KOPT-K1 (cell line): ENCODE measurements around the gene EMILIN1.
"Not testable (repeated sequence)": the region's sequence is repeated elsewhere in the genome, so short reads cannot be mapped to it uniquely, and the experiment has no call there.

Experiments
- H3K27ac ChIP-seq: fragments of 200-600 bp; sonication (generic); 2 replicates; pipeline ENCODE4 v1.5.1; 2016; ENCODE audit warnings: antibody characterized with exemption, mild to moderate bottlenecking, low read depth, low read length; ENCODE audit not compliant: poor library complexity, severe bottlenecking
- H3K36me3 ChIP-seq: fragments of 200-600 bp; sonication (generic); 2 replicates; pipeline ENCODE4 v1.5.1; 2017; ENCODE audit warnings: antibody characterized with exemption, mild to moderate bottlenecking, low read length, moderate library complexity; ENCODE audit not compliant: insufficient read depth
- H3K9me3 ChIP-seq: fragments of 200-600 bp; sonication (generic); 2 replicates; pipeline ENCODE4 v1.5.1; 2017; ENCODE audit warnings: antibody characterized with exemption, low read length, mild to moderate bottlenecking; ENCODE audit not compliant: insufficient read depth, poor library complexity, severe bottlenecking

The EMILIN1 gene

DNA sequence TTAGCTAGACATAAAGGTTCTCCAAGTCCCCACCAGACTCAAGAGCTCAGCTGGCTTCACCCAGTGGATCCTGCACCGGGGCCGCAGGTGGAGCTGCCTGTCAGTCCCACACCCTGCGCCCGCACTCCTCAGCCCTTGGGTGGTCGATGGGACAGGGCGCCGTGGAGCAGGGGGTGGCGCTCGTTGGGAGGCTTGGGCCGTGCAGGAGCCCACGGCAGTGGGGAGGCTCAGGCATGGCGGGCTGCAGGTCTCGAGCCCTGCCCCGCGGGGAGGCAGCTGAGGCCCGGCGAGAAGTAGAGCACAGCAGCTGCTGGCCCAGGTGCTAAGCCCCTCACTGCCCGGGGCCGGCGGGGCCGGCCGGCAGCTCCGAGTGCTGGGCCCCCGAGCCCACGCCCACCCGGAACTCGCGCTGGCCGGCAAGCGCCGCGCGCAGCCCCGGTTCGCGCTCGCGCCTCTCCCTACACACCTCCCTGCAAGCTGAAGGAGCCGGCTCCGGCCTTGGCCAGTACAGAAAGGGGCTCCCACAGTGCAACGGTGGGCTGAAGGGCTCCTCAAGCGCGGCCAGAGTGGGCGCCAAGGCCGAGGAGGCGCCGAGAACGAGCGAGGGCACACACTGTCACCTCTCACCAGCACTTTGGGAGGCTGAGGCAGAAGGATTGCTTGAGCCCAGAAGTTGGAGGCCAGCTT lies 33.1 kb downstream of the EMILIN1 start:
- not testable (repeated sequence) for H3K36me3 ChIP-seq, H3K9me3 ChIP-seq, H3K27ac ChIP-seq

DNA sequence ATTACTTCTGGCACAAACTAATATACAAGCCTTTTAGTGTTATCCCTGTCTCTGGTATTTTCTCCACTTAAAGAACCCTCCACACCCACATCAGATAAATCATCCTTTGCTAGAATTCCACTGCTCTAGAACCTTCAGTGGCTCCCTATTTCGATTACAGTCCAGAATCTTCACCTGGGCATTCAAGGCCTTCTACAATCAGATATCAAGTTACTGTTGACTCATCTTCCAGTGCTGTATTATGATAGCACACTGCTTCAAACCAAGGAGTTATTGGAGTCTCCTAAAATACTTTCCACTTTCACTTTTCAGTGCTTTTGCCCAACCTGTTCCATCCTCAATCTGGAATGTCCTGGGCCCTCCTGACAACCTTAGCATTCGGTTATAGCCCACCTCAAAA lies 37.1 kb downstream of the EMILIN1 start:
- Histone ChIP-seq H3K27ac (no peak overlapping the region), H3K9me3 (no peaks in the 10 kb centered on the region), H3K36me3 (no peaks in the 10 kb centered on the region)

DNA sequence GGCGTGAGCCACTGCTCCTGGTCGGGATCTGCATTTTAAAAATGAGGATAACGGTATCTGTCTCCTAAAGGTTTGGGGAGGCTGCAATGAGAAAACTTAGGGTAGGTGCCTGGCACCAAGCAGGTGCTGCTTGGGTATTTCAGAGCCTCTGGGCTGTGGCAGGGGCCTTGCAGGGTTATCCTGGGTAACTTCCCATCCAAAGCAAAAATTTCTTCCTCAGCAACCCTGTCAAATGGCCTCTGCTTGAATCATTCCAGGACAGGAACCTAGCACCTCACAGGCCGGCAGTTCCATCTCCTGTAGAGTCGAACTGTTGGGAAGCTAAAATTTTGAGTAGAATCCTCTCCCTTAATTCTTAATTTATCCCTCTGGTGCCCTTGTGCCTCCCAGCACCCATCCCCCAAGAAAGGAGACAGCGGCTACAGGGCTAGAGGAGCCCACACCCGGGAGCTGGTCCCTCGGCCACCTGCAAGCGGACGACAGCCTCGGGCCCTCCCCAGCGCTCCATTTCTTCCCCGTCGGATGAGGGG lies 39.6 kb downstream of the EMILIN1 start:
- no peaks in the 10 kb centered on the region for H3K36me3 ChIP-seq
- no peak overlapping the region for H3K27ac ChIP-seq
- H3K9me3 ChIP-seq: no peaks in the 10 kb centered on the region

DNA sequence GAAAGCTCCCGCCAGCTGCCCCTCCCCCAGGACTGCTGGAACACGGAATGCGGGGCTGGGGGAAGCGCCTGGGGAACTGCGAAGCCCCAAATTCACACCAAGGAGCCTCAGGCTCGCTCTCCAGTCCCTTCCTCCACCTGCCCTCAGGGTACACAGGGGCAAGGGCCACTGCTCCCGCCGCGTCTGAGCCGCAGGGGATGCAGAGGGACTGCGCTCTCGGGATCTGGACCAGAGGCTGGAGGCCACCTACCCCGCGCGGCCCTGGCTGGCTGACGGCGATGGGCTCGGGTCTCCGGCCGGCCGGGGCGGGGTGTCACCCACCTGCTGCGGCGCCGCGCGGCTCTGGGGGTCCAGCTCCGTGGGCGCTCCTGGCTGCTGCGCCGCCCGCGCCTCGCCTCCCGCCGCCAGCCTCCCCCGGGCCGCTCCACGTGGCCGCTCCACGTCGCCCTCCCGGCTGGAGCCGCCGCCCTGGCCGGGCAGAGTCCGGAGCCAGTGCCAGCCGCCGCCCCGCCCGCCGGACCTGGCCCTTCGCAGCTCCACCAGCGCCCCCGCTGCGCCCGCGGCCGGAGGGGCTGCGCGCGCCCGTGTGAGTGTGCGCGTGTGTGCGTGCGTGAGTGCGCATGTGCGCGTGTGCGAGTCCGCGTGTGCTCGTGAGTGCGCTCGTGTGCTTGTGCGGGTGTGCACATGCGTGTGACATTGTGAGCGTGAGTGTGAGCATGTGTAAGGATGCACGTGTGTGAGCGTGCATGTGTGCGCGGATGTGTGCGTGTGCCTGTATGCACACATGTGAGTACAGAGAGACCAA lies 40.3 kb downstream of the EMILIN1 start, which contains the start of gene CGREF1:
Gene CGREF1, minus strand, starts transcription at position 604 of the 805 bp plus-strand sequence. CDS start 14,762 bp downstream, outside the sequence.
- no peaks in the 10 kb centered on the region for H3K36me3 ChIP-seq
- H3K27ac ChIP-seq: no peak within 1 kb of the TSS
- no peaks in the 10 kb centered on the region for H3K9me3 ChIP-seq

DNA sequence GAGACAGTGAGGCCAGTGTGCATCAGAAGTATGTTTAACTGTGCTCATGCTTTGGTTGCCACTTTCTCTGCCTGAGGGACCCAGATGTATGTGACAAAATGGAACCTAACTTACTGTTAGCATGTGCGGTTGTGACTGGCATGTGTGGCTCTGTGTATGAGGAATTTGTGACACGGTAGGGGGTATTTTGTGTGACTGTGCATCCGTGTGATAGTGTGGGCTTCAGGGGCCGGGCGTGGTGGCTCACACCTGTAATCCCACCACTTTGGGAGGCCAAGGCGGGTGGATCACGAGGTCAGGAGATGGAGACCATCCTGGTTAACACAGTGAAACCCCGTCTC lies 40.9 kb downstream of the EMILIN1 start:
- H3K27ac ChIP-seq, H3K36me3 ChIP-seq, H3K9me3 ChIP-seq: not testable (repeated sequence)

DNA sequence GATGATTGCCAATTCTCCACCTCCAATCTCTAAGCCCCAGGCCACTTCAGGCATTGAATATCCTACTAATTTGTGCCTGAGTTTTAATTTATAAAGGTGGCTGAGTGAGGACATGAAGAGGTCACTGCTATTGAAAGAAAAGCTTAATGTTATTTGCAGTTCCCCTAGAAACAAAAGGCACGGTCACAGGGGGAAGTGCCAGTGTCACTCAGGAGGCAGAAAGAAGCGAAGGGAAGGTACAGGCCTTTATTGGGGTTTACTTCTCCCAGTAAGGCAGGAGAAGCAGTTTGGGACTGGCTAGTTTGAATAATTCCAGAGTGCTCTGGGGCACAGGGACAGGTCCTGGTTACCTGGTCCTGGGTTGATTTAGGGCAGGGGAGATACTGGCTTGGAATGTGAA lies 43.5 kb downstream of the EMILIN1 start:
- no peak overlapping the region for H3K27ac ChIP-seq
- H3K9me3 ChIP-seq: no peaks in the 10 kb centered on the region
- H3K36me3 ChIP-seq: no peaks in the 10 kb centered on the region

DNA sequence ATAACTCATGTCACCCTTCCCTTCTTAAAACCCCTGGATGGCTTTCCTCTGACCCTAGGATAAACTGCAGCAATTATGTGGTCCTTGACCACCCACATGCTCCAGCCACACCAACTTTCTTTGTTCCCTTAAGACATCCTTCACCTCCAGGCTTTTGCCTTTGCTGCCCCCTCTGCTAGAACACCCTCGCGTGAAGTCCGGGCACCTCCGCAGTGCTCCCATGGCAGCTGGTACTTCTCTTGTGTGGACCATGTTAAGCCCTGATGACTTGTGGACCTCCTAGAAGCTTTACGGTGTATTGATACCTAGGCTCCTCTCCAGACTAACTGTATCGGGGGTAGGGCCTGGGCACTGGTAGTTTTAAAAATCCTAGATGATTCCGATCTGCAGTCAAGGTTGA lies 44.4 kb downstream of the EMILIN1 start:
- Histone ChIP-seq H3K9me3 (no peaks in the 10 kb centered on the region), H3K36me3 (no peaks in the 10 kb centered on the region), H3K27ac (no peak overlapping the region)

DNA sequence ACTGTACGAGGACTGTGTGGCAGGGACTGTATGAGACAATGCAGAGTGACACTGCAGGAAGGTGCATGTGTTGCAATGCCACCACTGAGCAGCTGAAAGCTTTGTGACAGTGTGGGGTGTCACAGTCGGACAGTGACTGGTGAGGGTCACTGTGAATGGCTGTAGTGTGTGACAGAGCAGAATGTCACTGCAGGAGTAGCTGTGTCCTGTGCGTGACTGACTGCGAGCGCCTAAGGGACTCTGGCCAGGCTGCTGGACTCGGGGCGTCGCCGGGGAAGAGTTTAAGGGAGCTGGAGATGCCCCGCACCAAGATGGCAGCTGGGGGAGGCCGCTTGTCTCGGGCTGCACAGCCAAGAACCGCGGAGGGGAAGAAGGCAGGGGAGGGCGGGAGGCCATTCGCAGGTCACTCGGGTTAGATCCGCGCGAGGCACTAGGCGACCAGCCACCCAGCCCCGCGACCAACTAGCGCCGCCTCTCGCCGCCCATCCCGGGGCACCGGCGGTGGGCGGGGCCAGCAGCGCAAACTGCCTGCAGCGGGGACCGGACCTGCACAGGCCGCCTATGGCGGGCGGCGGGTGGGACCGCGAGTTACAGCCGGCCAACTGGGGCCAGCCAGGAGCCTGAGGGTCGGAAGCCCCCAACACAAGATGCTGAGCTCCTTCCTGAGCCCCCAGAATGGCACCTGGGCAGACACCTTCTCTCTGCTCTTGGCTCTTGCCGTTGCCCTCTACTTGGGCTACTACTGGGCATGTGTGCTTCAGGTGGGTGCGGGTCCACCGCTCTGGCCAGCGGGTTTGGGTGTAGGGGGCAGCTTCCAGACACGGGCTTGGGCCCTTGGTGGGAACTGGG lies 45.1 kb downstream of the EMILIN1 start, which contains the start of gene ABHD1:
Gene ABHD1, plus strand, starts transcription at position 514 of the 849 bp plus-strand sequence. Its CDS starts 134 bp downstream, at position 648.
- no peaks in the 10 kb centered on the region for H3K9me3 ChIP-seq
- H3K27ac ChIP-seq: no peak within 1 kb of the TSS
- H3K36me3 ChIP-seq: no peaks in the 10 kb centered on the region

DNA sequence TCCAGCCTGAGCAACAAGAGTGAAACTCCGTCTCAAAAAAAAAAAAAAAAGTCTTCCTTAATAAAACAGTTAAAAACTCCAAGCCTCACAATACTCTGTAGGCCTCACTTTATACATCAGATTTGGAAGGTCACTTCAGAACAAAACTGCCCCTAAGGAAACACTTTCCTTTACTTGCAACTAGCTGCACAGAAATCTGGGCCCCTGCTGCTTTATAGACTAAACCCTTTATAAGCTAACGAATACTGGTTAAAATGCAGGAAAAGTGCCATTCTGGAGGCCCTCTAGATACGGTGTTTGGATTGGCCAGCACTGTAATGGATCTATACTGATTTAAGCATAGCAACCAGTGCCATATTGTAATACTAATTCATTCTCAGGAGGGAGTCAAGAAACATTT lies 46.7 kb downstream of the EMILIN1 start:
- Histone ChIP-seq H3K9me3 (no peaks in the 10 kb centered on the region), H3K27ac (no peak overlapping the region), H3K36me3 (peaks cover 12% of the 10 kb centered on the region; the same call in 1 of the 2 replicates)

DNA sequence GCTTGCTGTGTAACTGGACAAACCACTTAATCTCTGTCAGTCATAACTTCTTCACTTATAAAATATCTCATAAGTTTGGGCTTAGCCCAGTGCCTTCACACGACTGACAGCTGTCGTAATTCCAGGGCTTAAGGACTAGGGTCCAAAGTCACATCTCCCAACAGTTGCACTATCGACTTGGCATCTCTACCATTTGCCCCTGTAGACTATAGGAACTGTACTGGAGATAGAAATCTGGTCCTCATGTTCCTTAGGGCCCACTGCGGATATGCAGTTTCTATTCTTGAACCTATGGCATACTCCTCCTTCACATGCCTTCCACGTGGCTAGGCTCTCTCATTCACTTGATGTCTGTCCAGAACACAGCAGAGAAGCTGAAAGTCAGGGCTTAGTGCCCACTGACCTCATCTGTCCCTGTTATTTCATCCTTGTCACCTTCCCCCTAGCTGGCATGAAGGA lies 47.9 kb downstream of the EMILIN1 start:
- Histone ChIP-seq H3K27ac (no peak overlapping the region), H3K36me3 (peaks cover 24% of the 10 kb centered on the region), H3K9me3 (no peaks in the 10 kb centered on the region)

DNA sequence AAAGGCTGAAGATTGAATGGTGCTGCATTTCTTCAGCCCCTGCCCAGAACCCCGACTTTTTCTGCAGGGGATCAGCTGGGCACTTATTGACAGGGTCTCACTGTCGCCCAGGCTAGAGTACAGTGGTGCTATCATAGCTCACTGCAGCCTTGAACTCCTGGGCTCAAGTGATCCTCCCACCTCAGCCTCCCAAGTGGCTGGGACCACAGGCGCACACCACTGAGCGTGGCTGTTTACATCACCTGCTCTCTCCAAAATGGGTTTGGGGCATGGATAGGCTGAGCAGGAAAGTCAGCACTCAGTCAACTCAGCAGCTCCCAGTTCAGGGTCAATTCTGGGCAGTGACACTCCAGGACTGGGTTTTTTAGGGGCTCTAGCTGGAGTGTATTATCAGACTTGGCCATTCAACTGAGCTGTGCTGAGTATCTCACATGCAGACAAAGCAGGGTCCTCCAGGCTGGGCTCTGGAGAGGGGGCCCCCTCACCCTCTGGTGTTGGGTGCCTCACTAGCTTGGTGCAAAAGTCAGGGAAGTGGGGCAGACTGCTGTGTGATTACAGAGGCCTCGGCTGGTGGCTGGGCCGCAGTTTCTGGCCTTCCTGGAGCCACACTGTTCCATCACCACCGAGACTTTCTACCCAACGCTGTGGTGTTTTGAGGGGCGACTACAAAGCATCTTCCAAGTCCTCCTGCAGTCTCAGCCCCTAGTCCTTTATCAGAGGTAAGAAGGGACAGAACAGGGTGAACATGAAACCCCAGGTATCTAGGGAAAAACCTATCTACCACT lies 49.7 kb downstream of the EMILIN1 start:
- H3K27ac ChIP-seq: no peak overlapping the region

DNA sequence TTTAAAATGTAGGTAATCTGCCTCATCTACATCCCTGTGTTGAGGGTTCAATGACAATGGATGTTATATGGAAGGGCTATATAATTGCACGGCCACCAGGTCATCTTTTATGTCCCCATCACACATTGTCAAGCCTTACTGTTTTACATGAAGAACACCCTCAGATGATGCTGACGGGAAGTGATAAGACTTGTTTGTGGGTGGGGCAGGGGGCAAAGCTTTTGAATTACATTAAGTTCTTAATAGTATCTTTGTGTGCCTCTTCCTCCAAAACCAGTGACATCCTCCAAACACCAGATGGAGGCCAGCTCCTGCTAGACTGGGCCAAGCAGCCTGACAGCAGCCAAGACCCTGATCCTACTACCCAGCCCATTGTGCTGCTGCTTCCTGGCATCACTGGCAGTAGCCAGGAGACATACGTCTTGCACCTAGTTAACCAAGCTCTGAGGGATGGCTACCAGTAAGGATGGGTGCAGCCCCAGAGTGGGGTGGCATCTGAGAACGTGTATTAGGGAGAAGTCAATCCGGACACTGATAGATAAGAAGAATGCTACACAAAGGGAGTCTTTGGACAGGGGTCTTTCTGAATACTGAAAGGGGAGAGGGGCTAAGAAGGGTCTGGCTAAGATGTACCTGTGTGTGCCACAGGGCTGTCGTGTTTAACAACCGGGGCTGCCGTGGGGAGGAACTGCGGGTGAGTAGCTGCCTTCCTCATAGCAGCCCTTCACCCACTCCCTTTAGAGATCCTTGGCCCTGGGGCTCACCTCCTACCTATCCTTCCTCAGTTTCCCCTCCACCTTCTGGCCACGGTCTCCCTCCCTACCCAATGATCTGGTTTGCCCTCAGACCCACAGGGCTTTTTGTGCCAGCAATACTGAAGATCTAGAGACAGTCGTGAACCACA lies 50.5 kb downstream of the EMILIN1 start:
- H3K27ac ChIP-seq: no peak overlapping the region
- no peaks in the 10 kb centered on the region for H3K9me3 ChIP-seq
- H3K36me3 ChIP-seq: peaks cover 43% of the 10 kb centered on the region

More for the DNA sequence above, 49.7 kb downstream of the EMILIN1 start:
- Histone ChIP-seq H3K9me3 (no peaks in the 10 kb centered on the region), H3K36me3 (peaks cover 42% of the 10 kb centered on the region)

DNA sequence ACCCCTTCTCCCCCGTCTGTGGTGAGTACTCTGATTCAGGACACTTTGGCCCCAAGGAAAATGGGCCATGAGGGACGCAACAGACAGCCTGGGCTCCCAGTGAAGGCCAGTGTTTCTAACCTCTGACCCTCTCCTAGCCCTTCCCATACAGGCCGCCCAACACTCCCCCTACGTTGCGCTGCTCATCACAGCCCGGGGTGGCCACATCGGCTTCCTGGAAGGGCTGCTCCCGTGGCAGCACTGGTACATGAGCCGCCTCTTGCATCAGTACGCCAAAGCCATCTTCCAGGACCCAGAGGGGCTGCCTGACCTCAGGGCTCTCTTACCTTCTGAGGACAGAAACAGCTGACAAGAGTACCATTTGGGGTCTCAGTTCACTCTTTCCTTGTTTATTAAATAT lies 52.0 kb downstream of the EMILIN1 start:
- no peak overlapping the region for H3K27ac ChIP-seq
- no peaks in the 10 kb centered on the region for H3K9me3 ChIP-seq

More for the DNA sequence above, 52.0 kb downstream of the EMILIN1 start:
- H3K36me3 ChIP-seq: peaks cover 43% of the 10 kb centered on the region
